Measurements from ENCODE around the gene GARRE1.

DNA sequence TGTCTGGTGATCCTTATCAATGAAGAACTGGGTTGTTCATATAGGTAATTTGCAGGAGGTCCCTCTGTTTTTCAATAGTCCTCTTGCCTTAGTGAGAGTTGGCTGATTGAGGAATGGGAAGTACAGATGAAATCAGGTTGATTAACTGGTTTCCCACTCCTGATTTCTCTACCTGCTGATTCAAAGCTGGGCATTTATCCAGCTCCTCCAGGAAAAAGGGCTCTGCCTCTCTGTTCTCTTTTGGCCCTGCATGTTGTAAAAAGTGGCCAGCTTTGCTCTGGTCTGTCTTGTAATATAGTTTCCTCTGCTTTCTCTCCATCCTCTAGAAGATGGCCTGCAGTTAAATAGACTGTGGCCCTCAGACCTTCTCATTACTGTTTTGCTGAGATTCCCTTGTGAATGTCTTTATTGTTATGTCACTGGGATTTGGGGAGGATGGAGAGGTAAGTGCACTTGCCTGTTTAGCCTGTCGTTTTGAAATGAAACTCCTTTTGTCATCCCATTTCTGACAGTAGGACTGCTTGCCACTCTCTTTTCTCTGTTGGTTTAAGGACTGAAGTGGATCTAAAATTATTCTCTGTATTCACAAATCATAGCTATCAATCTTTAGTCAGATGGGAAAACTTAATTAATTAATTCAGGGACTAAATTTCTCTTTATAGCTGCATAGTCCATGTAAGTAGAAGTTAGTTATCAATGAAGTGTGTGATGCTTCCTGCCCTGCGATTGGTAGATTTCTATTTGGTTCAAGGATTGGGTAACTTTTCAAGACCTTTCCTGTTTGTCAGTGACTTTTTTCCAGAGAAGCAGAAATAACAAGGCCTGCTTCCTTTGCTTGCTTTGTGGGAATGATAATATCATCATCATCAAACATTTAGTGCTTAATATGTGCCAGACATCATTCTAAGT, 28.5 kb downstream of the GARRE1 start:
- TF ChIP-seq, protein P1, sequence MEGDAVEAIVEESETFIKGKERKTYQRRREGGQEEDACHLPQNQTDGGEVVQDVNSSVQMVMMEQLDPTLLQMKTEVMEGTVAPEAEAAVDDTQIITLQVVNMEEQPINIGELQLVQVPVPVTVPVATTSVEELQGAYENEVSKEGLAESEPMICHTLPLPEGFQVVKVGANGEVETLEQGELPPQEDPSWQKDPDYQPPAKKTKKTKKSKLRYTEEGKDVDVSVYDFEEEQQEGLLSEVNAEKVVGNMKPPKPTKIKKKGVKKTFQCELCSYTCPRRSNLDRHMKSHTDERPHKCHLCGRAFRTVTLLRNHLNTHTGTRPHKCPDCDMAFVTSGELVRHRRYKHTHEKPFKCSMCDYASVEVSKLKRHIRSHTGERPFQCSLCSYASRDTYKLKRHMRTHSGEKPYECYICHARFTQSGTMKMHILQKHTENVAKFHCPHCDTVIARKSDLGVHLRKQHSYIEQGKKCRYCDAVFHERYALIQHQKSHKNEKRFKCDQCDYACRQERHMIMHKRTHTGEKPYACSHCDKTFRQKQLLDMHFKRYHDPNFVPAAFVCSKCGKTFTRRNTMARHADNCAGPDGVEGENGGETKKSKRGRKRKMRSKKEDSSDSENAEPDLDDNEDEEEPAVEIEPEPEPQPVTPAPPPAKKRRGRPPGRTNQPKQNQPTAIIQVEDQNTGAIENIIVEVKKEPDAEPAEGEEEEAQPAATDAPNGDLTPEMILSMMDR (IDR thresholded peaks at IDR 0.05): no peak
- TF ChIP-seq POLR2A (IDR thresholded peaks at IDR 0.05): no peak
